Esophagus squamous epithelium (tissue), 5 donors: Measurements from ENCODE around the gene ADAMTS3. TPM values are rescaled to one million over a fixed set of nuclear protein-coding genes. Genes with fewer than 3 reads are reported as not detected.

Experiments
- DNase-seq: peaks from one replicate; lab custom pipeline; 2025; lab: John Stamatoyannopoulos, UW
- H3K27ac ChIP-seq, 4 donors: fragments of 200-600 bp; sonication (generic); one replicate each; pipeline ENCODE4 v1.5.1; 2016 to 2019; ENCODE audit warnings: mild to moderate bottlenecking in 1 of 4
- H3K27me3 ChIP-seq, 4 donors: fragments of 200-600 bp; sonication (generic); 1 replicate in 3 of 4; 2 replicates in 1 of 4; pipeline versions ENCODE4 v1.5.1 to v1.6.0; 2017 to 2021; ENCODE audit warnings: antibody characterized with exemption in 1 of 4
- H3K36me3 ChIP-seq, 3 donors: fragments of 200-600 bp; sonication (generic); one replicate each; pipeline ENCODE4 v1.5.1; 2016 to 2019
- H3K4me1 ChIP-seq, 3 donors: fragments of 200-600 bp; sonication (generic); one replicate each; pipeline ENCODE4 v1.5.1; 2017 to 2019
- H3K4me3 ChIP-seq, 4 donors: fragments of 200-600 bp; sonication (generic); 1 replicate in 3 of 4; 2 replicates in 1 of 4; pipeline ENCODE4 v1.5.1; 2016 to 2019; ENCODE audit warnings: mild to moderate bottlenecking in 2 of 4, moderate library complexity in 1 of 4
- H3K9me3 ChIP-seq, 3 donors: fragments of 200-600 bp; sonication (generic); one replicate each; pipeline ENCODE4 v1.5.1; 2016 to 2019
- POLR2A ChIP-seq, 4 donors: fragments of 450-650 bp; IDR thresholded peaks; one replicate each; pipeline ENCODE4 v1.6.1; 2017; ENCODE audit warnings: antibody characterized with exemption in 4 of 4, mild to moderate bottlenecking in 4 of 4, moderate library complexity in 3 of 4
- WGBS, 2 donors: methylation state at CpG; one replicate each; pipeline ENCODE4 v1.1.5; 2018; 5-methylcytosine and 5-hydroxymethylcytosine counted together
- intact Hi-C: fragments of 100-400 bp; cut with DNase I; formaldehyde crosslinking; loops from one replicate; pipeline ENCODE4 v1.15.0; 2022
- total RNA-seq, 4 donors: library from RNA; depleted of rRNA; stranded (reverse); fragments of >200 nt; gene quantifications; one replicate each; pipeline ENCODE4 v1.1.0, GENCODE V29; 2016
- TF ChIP-seq, protein P1 (sequence below), 6 experiments: fragments of 450-650 bp in 4 of 6; fragments of 200-600 bp in 2 of 6; sonication (generic) in 2 of 6; IDR thresholded peaks; one replicate each; pipeline ENCODE4 v1.5.1; 2016 to 2019; ENCODE audit warnings: antibody characterized with exemption in 6 of 6, mild to moderate bottlenecking in 4 of 6, moderate library complexity in 4 of 6
- donor health status: DM: yes; HTN: yes; CAD: no.

ADAMTS3 gene
- total RNA-seq, 4 donors from 2014 or later, result 0.15 to 0.57 (median 0.18) TPM; not detected in 1

DNA sequence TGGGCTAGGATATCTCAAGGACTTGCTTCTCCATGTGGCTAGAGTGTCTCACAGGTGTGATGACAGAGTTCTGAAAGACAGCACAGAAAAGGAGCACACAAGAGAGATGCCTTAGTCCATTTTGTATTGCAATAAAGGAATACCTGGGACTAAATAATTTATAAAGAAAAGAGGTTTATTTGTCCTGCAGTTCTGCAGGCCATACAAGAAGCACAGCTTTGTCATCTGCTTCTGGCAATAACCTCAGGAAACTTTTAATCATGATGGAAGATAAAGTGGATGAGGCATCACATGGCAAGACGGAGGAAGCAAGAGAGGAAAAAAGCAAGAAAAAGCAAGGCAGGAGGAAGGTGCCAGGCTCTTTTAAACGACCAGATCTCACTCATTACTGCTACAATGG is 126.9 kb downstream of the ADAMTS3 start:
- no peak for DNase-seq
- no peaks in the 10 kb centered on the region for H3K4me1 ChIP-seq
- H3K27me3 ChIP-seq, result no peaks in the 10 kb centered on the region
- no peak overlapping the region for H3K27ac ChIP-seq
- no peak for TF ChIP-seq POLR2A (IDR thresholded peaks at IDR 0.05)
- TF ChIP-seq, protein P1, sequence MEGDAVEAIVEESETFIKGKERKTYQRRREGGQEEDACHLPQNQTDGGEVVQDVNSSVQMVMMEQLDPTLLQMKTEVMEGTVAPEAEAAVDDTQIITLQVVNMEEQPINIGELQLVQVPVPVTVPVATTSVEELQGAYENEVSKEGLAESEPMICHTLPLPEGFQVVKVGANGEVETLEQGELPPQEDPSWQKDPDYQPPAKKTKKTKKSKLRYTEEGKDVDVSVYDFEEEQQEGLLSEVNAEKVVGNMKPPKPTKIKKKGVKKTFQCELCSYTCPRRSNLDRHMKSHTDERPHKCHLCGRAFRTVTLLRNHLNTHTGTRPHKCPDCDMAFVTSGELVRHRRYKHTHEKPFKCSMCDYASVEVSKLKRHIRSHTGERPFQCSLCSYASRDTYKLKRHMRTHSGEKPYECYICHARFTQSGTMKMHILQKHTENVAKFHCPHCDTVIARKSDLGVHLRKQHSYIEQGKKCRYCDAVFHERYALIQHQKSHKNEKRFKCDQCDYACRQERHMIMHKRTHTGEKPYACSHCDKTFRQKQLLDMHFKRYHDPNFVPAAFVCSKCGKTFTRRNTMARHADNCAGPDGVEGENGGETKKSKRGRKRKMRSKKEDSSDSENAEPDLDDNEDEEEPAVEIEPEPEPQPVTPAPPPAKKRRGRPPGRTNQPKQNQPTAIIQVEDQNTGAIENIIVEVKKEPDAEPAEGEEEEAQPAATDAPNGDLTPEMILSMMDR (IDR thresholded peaks at IDR 0.05), result no peak
- H3K9me3 ChIP-seq, result no peaks in the 10 kb centered on the region
- whole genome bisulfite sequencing, 2 donors, result 62 to 63% methylated on average over 2 of the region's 2 CpGs
- H3K4me3 ChIP-seq, result no peak overlapping the region
- no peaks in the 10 kb centered on the region for H3K36me3 ChIP-seq
- intact Hi-C loops, result no loop called here

DNA sequence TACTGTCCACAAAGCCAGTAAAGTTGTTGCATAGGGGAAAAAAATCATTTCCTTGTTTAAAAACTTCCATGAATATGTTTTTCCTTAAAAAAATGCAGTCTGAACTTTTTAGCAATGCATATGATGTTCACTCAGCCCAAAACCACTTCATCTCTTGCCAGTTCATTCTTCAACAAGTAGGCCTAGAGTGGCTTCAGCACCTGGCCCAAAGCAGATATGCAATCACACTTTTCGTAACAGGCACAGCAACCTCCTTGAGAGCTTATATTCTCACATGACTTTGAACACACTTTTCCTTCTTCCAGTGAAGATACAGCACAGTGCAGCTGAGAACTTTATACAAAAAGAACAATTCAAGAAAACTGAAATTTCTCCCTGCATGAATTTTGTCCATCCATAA is 128.6 kb downstream of the ADAMTS3 start:
- intact Hi-C loops, result no loop called here
- DNase-seq, result no peak
- Histone ChIP-seq H3K4me1 (no peaks in the 10 kb centered on the region), H3K27me3 (no peaks in the 10 kb centered on the region), H3K9me3 (no peaks in the 10 kb centered on the region), H3K36me3 (no peaks in the 10 kb centered on the region), H3K27ac (no peak overlapping the region), H3K4me3 (no peak overlapping the region)
- TF ChIP-seq, protein P1 (IDR thresholded peaks at IDR 0.05), result no peak
- no peak for TF ChIP-seq POLR2A (IDR thresholded peaks at IDR 0.05)
- WGBS, 2 donors, result 77 to 92% methylated on average over 1 of the region's 1 CpG

DNA sequence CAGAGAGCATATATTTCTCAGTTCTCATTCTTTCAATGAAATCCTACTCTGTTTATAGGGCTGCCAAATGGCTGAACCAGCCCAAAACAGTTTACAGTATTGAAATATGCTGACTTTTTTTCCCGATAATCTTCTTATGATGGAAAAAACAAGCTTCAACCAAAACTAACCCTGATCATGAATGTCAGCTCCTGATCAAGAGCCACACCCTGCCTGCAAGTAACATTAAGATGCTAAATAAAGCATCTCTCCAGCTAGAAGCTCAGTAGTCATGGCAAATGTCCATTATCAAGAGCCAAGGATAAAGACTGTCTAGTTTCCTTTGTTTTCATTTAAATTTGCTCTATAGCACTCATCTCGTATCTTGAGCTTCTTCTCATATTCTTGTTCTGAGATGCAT is 136.0 kb downstream of the ADAMTS3 start:
- Histone ChIP-seq H3K36me3 (no peaks in the 10 kb centered on the region), H3K9me3 (no peaks in the 10 kb centered on the region), H3K4me1 (no peaks in the 10 kb centered on the region), H3K27ac (no peak overlapping the region), H3K27me3 (no peaks in the 10 kb centered on the region), H3K4me3 (no peak overlapping the region)
- DNase-seq, result no peak
- TF ChIP-seq, protein P1 (IDR thresholded peaks at IDR 0.05), result no peak
- no peak for TF ChIP-seq POLR2A (IDR thresholded peaks at IDR 0.05)
- intact Hi-C loops, result no loop called here
- WGBS, 2 donors, result 48 to 51% methylated on average over 2 of the region's 2 CpGs

DNA sequence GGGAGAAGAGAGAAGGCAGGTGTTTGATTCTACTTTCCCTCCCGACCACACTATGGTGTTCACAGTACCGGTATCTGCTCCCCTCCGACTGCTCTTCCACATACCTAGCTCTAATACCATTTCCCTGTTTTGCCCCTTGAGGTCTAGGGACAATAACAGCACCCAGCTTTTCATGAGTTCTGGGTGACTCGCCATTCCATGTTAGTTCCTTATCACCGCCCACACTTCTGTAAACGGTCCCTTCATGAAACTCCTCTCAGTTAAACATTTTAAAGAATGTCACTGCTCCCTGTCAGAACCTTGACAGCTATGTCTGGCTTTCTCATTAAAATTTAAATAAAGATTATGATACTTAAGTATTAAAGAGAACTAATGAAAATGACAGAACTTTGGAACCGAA is 136.7 kb downstream of the ADAMTS3 start:
- Histone ChIP-seq H3K4me3 (no peak overlapping the region), H3K36me3 (no peaks in the 10 kb centered on the region), H3K4me1 (no peaks in the 10 kb centered on the region), H3K27ac (no peak overlapping the region), H3K9me3 (no peaks in the 10 kb centered on the region), H3K27me3 (no peaks in the 10 kb centered on the region)
- TF ChIP-seq, protein P1 (IDR thresholded peaks at IDR 0.05), result no peak
- no peak for TF ChIP-seq POLR2A (IDR thresholded peaks at IDR 0.05)
- DNase-seq, result no peak
- intact Hi-C loops, result no loop called here
- 77 to 80% methylated on average over 7 of the region's 7 CpGs for WGBS, 2 donors

DNA sequence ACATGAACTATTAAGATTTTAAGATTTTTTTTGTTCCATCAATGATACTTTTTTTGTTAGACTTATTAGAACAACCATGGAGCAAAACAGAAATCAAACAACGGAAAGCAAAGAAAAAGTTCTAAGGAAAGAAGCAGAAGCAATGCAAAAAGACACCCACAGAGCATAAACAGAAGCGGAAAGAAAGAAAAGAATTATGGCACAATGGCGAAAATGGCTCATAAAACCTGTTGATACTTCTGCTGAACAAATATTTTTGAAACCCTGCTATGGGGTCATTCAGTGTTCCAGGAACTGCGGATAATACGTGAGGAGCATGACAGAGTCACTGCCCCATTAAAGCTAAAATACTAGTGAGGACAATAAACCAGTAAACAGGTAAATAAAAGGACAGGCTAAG is 138.0 kb downstream of the ADAMTS3 start:
- intact Hi-C loops, result no loop called here
- H3K4me3 ChIP-seq, result no peak overlapping the region
- 76 to 90% methylated on average over 5 of the region's 5 CpGs for WGBS, 2 donors
- no peaks in the 10 kb centered on the region for H3K36me3 ChIP-seq
- no peak for TF ChIP-seq POLR2A (IDR thresholded peaks at IDR 0.05)
- TF ChIP-seq, protein P1 (IDR thresholded peaks at IDR 0.05), result no peak
- H3K27me3 ChIP-seq, result no peaks in the 10 kb centered on the region
- no peaks in the 10 kb centered on the region for H3K4me1 ChIP-seq
- DNase-seq, result no peak
- no peak overlapping the region for H3K27ac ChIP-seq
- H3K9me3 ChIP-seq, result no peaks in the 10 kb centered on the region
